ENCODE measurements around the gene ALLC.

Gene ALLC

DNA sequence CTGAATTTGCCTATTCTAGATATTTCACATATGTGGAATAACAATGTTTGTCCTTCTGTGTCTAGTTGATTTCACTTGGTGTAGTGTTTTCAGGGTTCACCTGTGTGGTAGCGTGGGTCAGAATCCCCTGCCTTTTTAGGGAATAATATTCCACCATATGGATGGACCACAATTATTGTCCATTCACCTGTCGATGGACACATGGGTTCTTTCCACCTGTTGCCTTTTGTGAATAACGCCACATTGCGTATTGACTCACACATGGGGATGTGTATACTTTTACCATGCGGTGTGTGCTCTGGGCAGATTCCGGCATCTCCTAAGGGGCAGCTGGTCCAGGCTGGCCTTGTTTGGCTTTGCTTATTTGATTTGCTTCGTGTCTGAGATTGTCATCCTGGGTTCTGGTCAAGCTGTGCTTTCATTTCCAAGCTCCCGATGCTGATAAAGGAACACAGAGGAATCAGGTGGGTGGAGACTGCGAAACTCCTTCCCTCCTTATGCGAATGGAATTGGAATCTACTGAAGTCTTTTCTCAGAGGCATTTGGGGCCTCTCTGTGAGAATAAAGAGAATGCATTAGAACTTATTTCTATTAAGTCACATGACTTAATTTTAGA lies 18.9 kb upstream of the ALLC start:
- in situ Hi-C loops (cut with MboI; ENCODE audit: low sequenced_read_pairs): no loop called here

DNA sequence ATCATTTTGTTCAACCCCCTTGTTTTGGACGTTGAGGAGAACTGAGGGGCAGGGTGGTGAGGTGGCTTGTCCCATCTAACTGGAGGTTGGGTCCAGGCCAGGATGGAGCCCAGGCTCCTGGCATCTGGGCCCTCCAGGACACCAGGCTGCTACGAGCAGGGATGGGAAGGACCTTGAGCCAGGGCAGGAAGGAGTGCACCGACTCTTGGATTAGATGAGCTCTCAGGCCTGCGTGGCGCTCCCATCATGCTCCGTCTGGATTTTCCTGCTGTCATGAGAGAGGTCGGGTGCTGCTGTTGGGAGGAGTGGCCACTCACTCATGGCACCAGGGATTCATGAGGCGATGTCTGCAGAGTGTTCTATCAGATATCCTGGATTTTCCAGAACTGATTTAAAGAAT lies 18.3 kb upstream of the ALLC start:
- in situ Hi-C loops (cut with MboI; ENCODE audit: low sequenced_read_pairs): no loop called here

DNA sequence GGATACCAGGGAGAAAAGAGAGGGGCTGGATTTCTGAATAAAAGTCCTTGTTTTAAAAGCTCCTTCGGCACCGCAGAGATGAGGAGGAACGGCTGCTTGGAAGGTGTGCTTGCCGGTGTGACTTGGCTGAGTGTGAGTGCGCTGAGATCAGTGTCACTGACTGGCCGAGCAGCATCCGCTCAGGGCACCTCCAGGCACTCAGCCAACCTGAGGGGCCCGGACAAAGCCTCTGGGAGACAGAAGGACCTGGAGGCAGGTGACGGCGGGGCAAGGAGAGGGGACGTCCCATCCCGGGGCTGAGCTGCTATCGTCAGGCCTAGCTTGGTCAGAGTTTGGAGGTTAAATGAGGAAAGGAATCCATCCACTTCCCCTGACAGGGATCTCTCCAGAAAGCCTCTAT lies 16.8 kb upstream of the ALLC start:
- in situ Hi-C loops (cut with MboI; ENCODE audit: low sequenced_read_pairs): no loop called here

DNA sequence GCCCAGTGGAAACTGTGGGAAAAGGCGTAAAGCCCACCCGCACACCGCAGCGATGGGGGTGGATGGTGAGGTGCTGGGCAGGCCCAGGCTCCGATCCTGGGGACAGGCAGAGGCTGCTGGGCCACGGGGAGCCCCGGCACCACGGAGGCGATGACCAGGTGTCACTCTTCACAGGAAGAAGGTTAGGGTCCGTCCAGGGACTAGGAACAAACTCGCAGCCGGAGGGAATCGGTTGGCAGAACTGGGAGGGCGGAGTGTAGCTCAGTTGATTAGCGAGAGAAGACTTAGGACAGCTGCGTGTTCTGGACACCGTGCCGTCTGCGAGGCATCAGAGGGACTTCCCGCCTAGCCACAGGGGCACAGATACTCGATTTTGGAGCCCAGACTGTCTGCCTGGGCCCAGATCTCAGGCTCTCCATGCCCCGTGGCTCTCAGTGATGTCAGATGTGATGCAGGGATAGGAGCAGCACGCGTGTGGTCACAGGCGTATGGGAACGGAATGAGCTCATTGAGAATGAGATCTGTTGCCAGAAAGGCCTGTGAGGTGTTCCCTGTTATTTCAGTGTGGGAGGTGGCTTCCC lies 16.1 kb upstream of the ALLC start:
- in situ Hi-C loops (cut with MboI; ENCODE audit: low sequenced_read_pairs): no loop called here

DNA sequence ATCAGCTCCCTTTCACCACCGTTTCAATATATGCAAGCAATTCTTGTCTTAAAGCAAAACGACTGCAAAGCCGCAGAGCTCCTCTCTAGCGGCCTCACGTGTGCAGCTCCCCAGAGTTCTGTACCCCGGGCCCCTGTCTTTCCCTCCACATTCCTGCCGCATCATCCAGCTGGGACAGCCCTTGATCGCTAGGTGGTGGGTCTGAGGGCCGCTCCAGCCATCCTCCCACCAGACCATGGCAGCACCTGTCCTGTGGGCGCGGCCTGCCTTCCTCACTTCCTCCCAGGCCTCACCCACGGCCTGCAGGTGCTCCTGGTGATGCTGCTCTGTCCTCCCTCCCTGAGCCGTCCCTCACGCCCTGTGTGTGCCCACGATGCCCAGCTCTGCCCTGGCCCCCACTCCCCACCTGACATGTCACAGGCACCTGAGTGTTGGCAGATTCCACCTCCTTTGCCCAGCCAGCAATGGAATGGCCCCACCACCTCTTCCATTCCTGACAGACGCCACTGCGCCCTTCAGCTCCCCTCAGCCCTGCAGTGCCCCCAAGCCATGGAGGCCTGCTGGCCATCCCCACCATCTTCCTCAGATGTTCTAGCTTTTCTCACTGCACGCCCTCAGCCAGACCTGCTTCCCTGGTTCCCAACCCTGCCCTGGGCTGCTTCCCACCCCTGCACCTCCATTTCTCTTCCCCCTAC lies 15.3 kb upstream of the ALLC start:
- in situ Hi-C loops (cut with MboI; ENCODE audit: low sequenced_read_pairs): no loop called here

DNA sequence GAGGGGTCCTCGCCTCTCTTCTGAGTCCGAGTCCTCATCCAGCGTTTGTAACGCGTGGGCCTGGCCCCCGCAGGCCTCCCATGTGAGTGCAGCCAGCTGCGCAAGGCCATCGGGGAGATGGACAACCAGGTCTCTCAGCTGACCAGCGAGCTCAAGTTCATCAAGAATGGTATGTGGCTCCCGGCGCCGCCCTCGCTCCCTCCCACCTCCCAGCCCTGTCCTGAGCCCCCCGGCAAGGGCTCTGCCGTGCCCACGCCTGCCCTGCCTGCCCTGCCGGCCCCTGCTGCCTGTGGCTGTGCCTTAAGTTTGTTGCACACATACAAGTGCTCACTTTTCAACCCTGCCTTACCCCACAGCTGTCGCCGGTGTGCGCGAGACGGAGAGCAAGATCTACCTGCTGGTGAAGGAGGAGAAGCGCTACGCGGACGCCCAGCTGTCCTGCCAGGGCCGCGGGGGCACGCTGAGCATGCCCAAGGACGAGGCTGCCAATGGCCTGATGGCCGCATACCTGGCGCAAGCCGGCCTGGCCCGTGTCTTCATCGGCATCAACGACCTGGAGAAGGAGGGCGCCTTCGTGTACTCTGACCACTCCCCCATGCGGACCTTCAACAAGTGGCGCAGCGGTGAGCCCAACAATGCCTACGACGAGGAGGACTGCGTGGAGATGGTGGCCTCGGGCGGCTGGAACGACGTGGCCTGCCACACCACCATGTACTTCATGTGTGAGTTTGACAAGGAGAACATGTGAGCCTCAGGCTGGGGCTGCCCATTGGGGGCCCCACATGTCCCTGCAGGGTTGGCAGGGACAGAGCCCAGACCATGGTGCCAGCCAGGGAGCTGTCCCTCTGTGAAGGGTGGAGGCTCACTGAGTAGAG lies 14.4 kb upstream of the ALLC start:
- in situ Hi-C loops (cut with MboI; ENCODE audit: low sequenced_read_pairs): no loop called here

DNA sequence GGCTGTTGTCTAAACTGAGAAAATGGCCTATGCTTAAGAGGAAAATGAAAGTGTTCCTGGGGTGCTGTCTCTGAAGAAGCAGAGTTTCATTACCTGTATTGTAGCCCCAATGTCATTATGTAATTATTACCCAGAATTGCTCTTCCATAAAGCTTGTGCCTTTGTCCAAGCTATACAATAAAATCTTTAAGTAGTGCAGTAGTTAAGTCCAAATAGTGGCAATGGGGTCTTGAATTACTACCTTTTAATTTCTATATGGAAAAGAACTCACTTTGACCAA lies 13.8 kb upstream of the ALLC start:
- in situ Hi-C loops (cut with MboI; ENCODE audit: low sequenced_read_pairs): no loop called here

DNA sequence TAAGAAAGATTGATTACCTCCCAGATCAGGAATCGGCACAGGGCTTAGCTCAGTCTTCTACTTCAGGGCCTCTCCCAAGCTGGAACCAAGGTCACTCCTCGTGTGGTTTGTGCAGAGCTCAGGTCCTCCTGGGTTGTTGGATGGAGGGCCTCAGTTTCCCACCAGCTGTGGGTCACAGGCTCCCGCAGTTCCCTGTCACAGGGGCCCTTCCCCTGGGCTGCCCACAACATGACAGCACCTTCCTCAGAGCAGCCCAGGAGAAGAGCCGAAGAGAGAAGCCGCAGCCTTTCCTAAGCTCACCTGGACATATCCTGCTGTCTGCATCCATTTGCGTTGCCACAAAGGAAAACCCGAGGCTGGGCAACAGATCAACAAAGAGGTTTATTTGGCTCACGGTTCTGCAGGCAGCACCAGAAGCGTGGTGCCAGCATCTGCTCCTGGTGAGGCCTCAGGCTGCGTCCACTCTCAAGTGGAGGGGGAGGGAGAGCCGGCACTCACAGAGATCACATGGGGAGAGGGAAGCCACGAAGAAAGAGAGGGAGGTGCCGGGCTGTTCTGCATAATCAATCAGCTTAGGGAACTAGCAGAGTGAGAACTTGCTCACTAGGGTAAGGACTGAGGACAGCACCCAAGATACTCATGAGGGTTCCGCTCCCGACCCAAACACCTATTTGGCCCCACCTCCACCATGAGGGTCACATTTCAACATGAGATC lies 13.0 kb upstream of the ALLC start:
- in situ Hi-C loops (cut with MboI; ENCODE audit: low sequenced_read_pairs): no loop called here

DNA sequence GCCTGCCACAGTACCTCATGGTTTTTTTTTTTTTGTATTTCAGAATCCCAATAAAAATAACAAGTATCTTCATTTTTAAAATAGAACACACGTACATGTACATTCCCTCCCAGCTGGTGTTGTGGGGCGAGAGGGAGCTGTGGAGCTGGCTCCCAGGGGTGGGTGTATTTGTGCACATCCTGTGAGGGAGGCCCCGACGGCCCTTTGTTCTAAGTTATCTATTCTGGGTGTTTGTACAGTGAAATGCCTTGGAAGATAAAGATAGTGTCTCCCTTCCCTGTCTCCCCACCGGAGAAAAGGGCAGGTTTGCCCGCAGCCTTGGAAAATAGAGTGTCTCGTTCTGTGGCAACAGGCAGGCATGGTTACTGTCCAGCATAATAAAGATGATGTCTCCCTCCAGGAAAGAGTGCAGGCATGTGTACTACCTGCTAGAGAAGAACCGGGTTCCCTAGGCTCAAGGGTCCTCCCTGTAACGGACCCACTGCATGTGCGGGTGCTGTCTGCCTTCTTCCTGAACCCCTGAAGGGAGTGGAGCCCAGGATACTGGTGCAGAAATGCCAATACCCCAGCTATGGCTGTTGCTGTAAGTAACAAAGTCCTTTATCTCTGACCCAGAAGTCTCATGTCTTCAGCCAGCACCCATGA lies 12.1 kb upstream of the ALLC start:
- in situ Hi-C loops (cut with MboI; ENCODE audit: low sequenced_read_pairs): no loop called here

DNA sequence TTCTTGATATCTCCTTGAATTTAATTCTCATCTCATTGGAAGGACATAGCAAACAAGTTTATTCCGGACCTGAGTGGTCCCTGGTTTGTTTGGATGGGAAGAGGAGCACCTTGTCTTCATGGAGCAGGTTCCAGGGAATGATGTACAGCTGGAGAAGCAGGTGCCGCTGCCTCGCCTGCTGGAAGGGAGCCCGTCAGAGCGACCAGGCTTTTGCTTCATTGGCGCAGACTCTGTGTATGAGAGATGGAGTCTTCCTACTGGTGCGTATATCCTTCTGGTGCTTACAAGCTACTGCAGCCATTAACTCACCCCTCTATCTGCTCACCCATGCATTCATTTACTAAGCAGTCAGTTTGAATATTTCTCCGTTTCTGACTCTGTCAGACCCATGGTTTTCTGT lies 11.6 kb upstream of the ALLC start:
- in situ Hi-C loops (cut with MboI; ENCODE audit: low sequenced_read_pairs): no loop called here

DNA sequence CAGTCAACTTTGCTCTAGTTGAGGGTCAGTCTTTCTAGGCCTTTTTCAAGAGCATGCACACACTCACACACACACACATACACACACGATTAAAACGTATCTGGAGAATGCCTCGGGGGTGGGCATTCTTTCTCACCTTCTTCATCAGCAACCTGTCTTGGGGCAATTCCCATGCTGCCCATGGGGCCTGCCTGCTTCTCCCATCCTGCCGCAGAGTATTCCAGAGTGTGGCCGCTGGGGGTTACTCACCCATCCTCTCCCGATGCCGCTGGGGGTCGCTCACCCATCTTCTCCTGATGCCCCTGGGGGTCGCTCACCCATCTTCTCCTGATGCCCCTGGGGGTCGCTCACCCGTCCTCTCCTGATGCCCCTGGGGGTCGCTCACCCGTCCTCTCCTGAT lies 10.8 kb upstream of the ALLC start:
- in situ Hi-C loops (cut with MboI; ENCODE audit: low sequenced_read_pairs): no loop called here

DNA sequence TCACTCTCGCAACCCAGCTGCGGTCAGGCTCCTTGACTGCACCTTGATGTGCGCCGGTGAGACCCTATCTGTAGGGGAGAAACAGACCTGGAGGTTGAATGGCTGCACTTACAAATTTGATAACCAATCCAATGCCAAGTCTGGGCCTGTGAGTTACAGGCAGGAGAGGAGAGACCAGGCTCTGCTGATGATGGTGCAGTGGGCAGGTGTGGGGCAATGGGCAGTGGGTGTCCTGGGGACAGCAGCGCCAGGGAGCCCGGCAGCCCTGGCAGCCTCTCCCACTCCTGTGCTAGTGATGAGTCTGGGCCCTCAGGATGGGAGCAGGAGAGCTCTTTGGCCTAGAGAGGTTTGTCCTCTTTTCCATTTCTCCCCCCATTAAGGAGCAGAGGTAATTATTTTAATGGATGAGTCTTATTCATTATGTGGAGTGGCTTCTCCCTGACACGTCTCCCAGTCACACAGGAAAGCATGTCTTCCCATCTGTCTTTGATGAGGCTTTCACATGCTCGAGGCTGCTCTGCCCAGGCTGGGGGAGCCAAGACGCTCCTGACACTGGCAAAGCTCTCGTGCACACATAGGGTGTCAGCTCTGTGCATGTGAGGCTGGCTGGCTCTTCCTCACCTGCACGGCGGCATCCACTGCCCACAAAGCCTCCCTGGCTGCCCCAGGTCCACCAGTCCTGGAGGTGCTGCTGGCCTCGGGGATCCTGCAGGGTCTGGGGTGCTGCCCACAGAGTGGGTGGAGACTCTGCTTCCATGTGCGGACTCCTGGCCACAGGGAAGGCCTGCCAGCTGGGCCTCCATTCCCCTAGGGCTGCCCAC lies 10.0 kb upstream of the ALLC start:
- in situ Hi-C loops (cut with MboI; ENCODE audit: low sequenced_read_pairs): no loop called here

DNA sequence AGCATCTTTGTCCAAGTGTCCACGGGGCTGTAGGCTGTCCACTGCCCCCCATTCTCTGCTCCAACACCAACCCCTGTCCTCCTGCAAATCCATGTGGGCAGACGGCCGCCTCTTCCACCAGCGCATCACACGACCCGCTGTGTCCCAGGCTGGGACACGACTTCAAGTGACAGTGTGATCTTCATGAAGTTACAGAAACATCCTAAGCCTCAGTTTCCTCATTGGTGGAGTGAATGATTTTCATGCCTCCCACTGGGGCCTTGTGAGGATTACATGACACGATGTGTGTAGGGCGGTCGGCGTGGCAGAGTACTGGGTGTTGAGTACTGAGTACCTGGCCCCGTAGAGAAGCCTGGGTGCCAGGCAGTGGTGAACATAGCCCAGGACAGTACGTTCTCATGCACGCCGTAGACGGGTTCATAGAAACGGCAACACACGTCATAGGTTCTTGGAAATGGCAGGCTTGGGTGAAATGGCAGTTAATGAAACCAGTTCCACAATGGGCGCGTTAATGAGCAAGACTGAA lies 9.3 kb upstream of the ALLC start:
- in situ Hi-C loops (cut with MboI; ENCODE audit: low sequenced_read_pairs): no loop called here

DNA sequence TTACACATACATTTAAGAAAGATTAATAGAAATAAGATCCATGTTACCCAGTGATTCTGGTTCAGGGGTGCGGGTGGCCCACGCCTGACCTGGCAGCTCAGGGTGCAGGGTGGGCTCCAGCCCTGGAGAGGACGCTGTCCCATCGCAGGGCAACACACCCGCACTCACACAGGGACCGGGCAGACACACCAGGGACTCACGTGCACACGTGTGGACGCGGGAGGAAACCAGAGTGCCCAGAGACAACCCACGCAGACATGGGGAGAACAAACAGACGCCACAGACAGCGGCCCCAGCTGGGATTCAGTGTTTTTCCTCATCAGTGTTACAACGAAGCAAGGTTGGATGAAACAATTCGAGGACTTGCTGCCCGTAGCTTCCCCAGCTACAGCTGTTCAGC lies 8.4 kb upstream of the ALLC start:
- in situ Hi-C loops (cut with MboI; ENCODE audit: low sequenced_read_pairs): no loop called here

DNA sequence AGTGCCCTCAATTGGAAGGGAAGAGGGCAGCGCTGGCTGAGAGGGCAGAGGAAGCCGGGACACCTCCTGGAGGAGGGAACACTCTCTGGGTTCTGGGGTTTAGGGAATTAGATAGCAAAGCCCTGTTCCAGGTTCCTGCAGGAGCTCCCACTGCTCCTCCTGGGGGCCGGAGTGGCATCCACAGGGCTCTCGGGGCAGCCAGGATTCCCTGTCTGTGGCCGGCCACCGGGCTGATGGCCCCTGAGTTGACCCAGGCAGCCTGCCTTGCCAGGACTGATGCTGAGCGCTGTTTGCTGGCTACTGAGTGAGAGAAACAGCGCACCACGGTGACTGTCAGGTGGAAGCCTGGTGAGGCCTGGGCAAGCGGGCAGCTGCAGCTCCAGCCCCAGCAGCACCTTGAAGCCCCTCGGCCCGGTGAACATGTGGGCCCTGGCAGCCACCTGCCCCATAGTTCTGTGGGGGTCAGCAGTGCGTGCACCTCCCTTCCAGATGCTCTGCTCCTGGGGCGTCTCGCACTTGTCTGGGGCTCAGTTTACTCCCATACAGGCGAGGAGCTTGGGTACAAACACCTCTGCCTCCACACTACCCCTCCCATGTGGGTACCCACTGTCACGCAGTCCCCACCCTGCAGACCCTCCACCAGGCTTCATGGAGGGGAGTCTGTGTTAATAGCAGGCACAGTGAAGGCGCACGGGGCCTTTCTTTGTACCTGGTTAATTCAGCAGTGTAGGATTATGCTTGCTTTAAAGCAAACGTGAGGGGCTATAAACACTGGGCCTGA lies 7.7 kb upstream of the ALLC start:
- in situ Hi-C loops (cut with MboI; ENCODE audit: low sequenced_read_pairs): no loop called here

DNA sequence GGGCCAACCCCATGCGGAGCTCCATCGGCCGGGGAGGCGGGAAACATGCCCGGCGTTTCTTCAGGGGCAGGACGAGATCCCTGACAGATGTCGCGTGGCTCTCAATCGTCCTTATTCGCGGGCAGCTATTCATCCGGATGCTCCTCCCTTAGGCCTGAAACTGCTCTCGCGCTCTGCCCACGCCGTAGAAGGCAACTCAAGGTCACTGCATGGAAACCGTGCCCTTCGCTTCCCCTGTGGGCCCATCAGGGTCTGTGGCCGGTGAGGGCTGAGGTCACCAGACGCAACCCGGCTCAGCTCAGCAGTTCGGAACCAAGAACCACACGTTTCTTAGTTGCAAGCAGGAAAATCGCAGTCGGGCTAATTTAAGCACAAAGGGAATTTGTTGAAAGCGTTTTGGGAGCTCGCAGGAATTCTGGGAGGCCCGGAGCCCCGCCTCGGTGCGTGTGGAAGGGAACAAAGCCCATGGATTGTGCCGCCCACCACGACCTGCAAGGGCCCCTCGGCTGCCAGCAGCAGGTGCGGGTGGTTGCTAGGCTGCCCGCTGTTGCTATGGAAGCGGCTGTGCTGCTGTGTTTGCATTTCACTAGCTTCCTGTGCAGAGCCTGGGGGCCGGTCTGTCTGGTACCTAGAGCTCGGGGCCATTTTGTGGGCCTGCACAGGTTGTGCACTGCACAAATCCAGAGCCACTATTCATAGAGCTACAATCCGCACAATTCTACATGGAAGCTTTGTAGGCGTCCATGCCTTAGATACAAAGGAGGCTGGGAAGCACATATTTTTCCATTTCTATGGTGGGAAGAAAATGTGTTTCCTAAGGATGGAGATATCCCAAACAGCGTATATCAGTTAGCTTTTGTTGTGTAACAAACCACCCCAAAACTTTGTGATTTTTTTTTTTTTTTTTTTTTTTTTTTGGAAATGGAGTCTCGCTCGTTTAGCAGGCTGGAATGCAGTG lies 6.0 kb upstream of the ALLC start:
- in situ Hi-C loops (cut with MboI; ENCODE audit: low sequenced_read_pairs): no loop called here

DNA sequence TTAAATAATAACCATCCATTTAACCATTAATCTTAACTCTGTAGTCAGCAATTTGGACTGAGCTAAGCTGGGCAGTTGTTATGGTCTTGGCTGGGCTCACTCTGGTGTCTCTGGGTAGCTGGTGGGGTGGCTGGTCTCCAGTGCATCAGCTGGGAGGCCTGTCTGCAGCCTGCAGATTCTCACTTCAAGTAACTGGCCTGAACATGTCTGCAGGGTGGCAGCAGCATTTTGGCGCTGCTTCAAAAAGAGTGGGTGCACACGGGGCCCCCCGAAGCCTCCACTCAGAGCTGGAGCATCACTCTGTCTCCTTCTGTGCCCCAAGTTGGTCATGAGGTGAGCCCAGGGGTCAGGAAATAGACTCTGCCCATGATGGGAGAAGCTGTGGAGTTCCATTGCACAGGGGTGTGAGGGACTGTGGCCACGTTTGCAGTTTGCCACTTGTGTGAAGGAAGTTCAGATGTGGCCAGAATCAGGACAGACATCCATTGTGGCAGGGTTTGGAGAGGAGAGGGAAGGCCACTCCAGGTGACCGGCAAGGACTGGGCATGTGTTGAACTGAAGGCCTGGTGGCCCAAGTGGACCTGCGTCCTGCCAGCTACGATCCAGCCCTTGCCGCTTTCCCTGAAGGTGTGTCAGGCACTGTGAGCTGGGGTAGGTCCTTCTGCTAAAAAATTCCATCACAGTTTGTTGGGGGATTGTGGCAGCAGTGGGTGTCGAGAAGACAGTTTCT lies 4.9 kb upstream of the ALLC start:
- in situ Hi-C loops (cut with MboI; ENCODE audit: low sequenced_read_pairs): no loop called here

Measured in hTERT RPE-1 (cell line).